ENCODE measurements around the gene ATXN8OS.
"Not testable (repeated sequence)": the region's sequence is repeated elsewhere in the genome, so short reads cannot be mapped to it uniquely, and the experiment has no call there.

Gene ATXN8OS

GRCh38 chr13:70125693-70126092, 18.1 kb downstream of the ATXN8OS start:
- H3K36me3 ChIP-seq (ENCODE audit: control insufficient read depth, insufficient read depth, low read length) = no peaks in the 10 kb centered on the region
- H3K9ac ChIP-seq (ENCODE audit: low read length) = no peak overlapping the region
- no peak overlapping the region for H3K27ac ChIP-seq (ENCODE audit: low read depth, low read length)
- no peak overlapping the region for H3K4me3 ChIP-seq (ENCODE audit: low read depth, low read length)
- peaks cover 5% of the 10 kb centered on the region for H3K4me1 ChIP-seq (ENCODE audit: control insufficient read depth, insufficient read depth, low read length)
- no peaks in the 10 kb centered on the region for H3K27me3 ChIP-seq (ENCODE audit: control insufficient read depth, insufficient read depth, low read length)
- H3K9me3 ChIP-seq (ENCODE audit: control insufficient read depth, insufficient read depth, low read depth, low read length) = no peaks in the 10 kb centered on the region

- no peaks in the 10 kb centered on the region for H3K36me3 ChIP-seq (ENCODE audit: control insufficient read depth, insufficient read depth, low read length)
- H3K4me3 ChIP-seq (ENCODE audit: low read depth, low read length) = no peak overlapping the region
- H3K27me3 ChIP-seq (ENCODE audit: control insufficient read depth, insufficient read depth, low read length) = no peaks in the 10 kb centered on the region
These were observed 20.5 kb downstream of the ATXN8OS start for GRCh38 chr13:70128098-70128497.

GRCh38 chr13:70142658-70143057, 35.0 kb downstream of the ATXN8OS start:
- H3K36me3 ChIP-seq (ENCODE audit: control insufficient read depth, insufficient read depth, low read length); H3K27ac ChIP-seq (ENCODE audit: low read depth, low read length); H3K9ac ChIP-seq (ENCODE audit: low read length); H3K27me3 ChIP-seq (ENCODE audit: control insufficient read depth, insufficient read depth, low read length); H3K4me1 ChIP-seq (ENCODE audit: control insufficient read depth, insufficient read depth, low read length); H3K9me3 ChIP-seq (ENCODE audit: control insufficient read depth, insufficient read depth, low read depth, low read length); H3K4me3 ChIP-seq (ENCODE audit: low read depth, low read length): not testable (repeated sequence)

More at GRCh38 chr13:70128098-70128497, 20.5 kb downstream of the ATXN8OS start:
- H3K9me3 ChIP-seq (ENCODE audit: control insufficient read depth, insufficient read depth, low read depth, low read length) = no peaks in the 10 kb centered on the region
- H3K4me1 ChIP-seq (ENCODE audit: control insufficient read depth, insufficient read depth, low read length) = peaks cover 5% of the 10 kb centered on the region
- no peak overlapping the region for H3K9ac ChIP-seq (ENCODE audit: low read length)
- no peak overlapping the region for H3K27ac ChIP-seq (ENCODE audit: low read depth, low read length)

- no peak overlapping the region for H3K27ac ChIP-seq (ENCODE audit: low read depth, low read length)
- H3K36me3 ChIP-seq (ENCODE audit: control insufficient read depth, insufficient read depth, low read length) = no peaks in the 10 kb centered on the region
- no peak overlapping the region for H3K9ac ChIP-seq (ENCODE audit: low read length)
- H3K4me1 ChIP-seq (ENCODE audit: control insufficient read depth, insufficient read depth, low read length) = no peaks in the 10 kb centered on the region
- no peaks in the 10 kb centered on the region for H3K9me3 ChIP-seq (ENCODE audit: control insufficient read depth, insufficient read depth, low read depth, low read length)
- no peaks in the 10 kb centered on the region for H3K27me3 ChIP-seq (ENCODE audit: control insufficient read depth, insufficient read depth, low read length)
- H3K4me3 ChIP-seq (ENCODE audit: low read depth, low read length) = no peak overlapping the region
These were observed 54.5 kb downstream of the ATXN8OS start for GRCh38 chr13:70162141-70162540.

GRCh38 chr13:70170689-70171088, 63.1 kb downstream of the ATXN8OS start:
- Histone ChIP-seq H3K4me3 (ENCODE audit: low read depth, low read length) (no peak overlapping the region), H3K4me1 (ENCODE audit: control insufficient read depth, insufficient read depth, low read length) (no peaks in the 10 kb centered on the region), H3K27me3 (ENCODE audit: control insufficient read depth, insufficient read depth, low read length) (no peaks in the 10 kb centered on the region), H3K27ac (ENCODE audit: low read depth, low read length) (no peak overlapping the region), H3K36me3 (ENCODE audit: control insufficient read depth, insufficient read depth, low read length) (no peaks in the 10 kb centered on the region), H3K9me3 (ENCODE audit: control insufficient read depth, insufficient read depth, low read depth, low read length) (no peaks in the 10 kb centered on the region), H3K9ac (ENCODE audit: low read length) (no peak overlapping the region)

- Histone ChIP-seq H3K36me3 (ENCODE audit: control insufficient read depth, insufficient read depth, low read length) (no peaks in the 10 kb centered on the region), H3K9me3 (ENCODE audit: control insufficient read depth, insufficient read depth, low read depth, low read length) (no peaks in the 10 kb centered on the region), H3K4me1 (ENCODE audit: control insufficient read depth, insufficient read depth, low read length) (no peaks in the 10 kb centered on the region), H3K4me3 (ENCODE audit: low read depth, low read length) (no peak overlapping the region), H3K27me3 (ENCODE audit: control insufficient read depth, insufficient read depth, low read length) (no peaks in the 10 kb centered on the region), H3K27ac (ENCODE audit: low read depth, low read length) (no peak overlapping the region), H3K9ac (ENCODE audit: low read length) (no peak overlapping the region)
These were observed 63.5 kb downstream of the ATXN8OS start for GRCh38 chr13:70171151-70171550.

GRCh38 chr13:70172946-70173597, 65.4 kb downstream of the ATXN8OS start:
- H3K4me3 ChIP-seq (ENCODE audit: low read depth, low read length) = no peak overlapping the region
- H3K27me3 ChIP-seq (ENCODE audit: control insufficient read depth, insufficient read depth, low read length) = no peaks in the 10 kb centered on the region
- no peaks in the 10 kb centered on the region for H3K36me3 ChIP-seq (ENCODE audit: control insufficient read depth, insufficient read depth, low read length)
- H3K4me1 ChIP-seq (ENCODE audit: control insufficient read depth, insufficient read depth, low read length) = no peaks in the 10 kb centered on the region
- H3K27ac ChIP-seq (ENCODE audit: low read depth, low read length) = no peak overlapping the region
- H3K9me3 ChIP-seq (ENCODE audit: control insufficient read depth, insufficient read depth, low read depth, low read length) = no peaks in the 10 kb centered on the region
- H3K9ac ChIP-seq (ENCODE audit: low read length) = no peak overlapping the region

GRCh38 chr13:70173598-70173959, 66.0 kb downstream of the ATXN8OS start:
- Histone ChIP-seq H3K27ac (ENCODE audit: low read depth, low read length) (no peak overlapping the region), H3K9me3 (ENCODE audit: control insufficient read depth, insufficient read depth, low read depth, low read length) (no peaks in the 10 kb centered on the region), H3K4me1 (ENCODE audit: control insufficient read depth, insufficient read depth, low read length) (no peaks in the 10 kb centered on the region), H3K4me3 (ENCODE audit: low read depth, low read length) (no peak overlapping the region), H3K9ac (ENCODE audit: low read length) (no peak overlapping the region), H3K27me3 (ENCODE audit: control insufficient read depth, insufficient read depth, low read length) (no peaks in the 10 kb centered on the region), H3K36me3 (ENCODE audit: control insufficient read depth, insufficient read depth, low read length) (no peaks in the 10 kb centered on the region)

GRCh38 chr13:70178346-70178745, 70.7 kb downstream of the ATXN8OS start:
- Histone ChIP-seq H3K27ac (ENCODE audit: low read depth, low read length) (no peak overlapping the region), H3K36me3 (ENCODE audit: control insufficient read depth, insufficient read depth, low read length) (no peaks in the 10 kb centered on the region), H3K4me3 (ENCODE audit: low read depth, low read length) (no peak overlapping the region), H3K4me1 (ENCODE audit: control insufficient read depth, insufficient read depth, low read length) (no peaks in the 10 kb centered on the region), H3K9ac (ENCODE audit: low read length) (no peak overlapping the region), H3K27me3 (ENCODE audit: control insufficient read depth, insufficient read depth, low read length) (no peaks in the 10 kb centered on the region), H3K9me3 (ENCODE audit: control insufficient read depth, insufficient read depth, low read depth, low read length) (no peaks in the 10 kb centered on the region)

Measured in HUES6 (cell line).